ENCODE data around the gene WDR54.
"Not testable (repeated sequence)": the region's sequence is repeated elsewhere in the genome, so short reads cannot be mapped to it uniquely, and the experiment has no call there.

Gene WDR54

GRCh38 chr2:74457129-74457548, 35.6 kb downstream of the WDR54 start:
- DNase-seq (ENCODE audit: low read depth in 2 of 2) = no peak

GRCh38 chr2:74457549-74458131, 36.1 kb downstream of the WDR54 start:
- DNase-seq (ENCODE audit: low read depth in 2 of 2) = no peak

- peak; percentile 100 for DNase-seq (ENCODE audit: low read depth in 2 of 2)
Measured at GRCh38 chr2:74458132-74458937, 36.8 kb downstream of the WDR54 start, which contains the start of gene WBP1. TSS of gene WBP1 (plus strand) at chr2:74458438. CDS start at chr2:74458603, 165 bp downstream.

- DNase-seq (ENCODE audit: low read depth in 2 of 2) = no peak
Measured at GRCh38 chr2:74458938-74459363, 37.4 kb downstream of the WDR54 start.

DNA sequence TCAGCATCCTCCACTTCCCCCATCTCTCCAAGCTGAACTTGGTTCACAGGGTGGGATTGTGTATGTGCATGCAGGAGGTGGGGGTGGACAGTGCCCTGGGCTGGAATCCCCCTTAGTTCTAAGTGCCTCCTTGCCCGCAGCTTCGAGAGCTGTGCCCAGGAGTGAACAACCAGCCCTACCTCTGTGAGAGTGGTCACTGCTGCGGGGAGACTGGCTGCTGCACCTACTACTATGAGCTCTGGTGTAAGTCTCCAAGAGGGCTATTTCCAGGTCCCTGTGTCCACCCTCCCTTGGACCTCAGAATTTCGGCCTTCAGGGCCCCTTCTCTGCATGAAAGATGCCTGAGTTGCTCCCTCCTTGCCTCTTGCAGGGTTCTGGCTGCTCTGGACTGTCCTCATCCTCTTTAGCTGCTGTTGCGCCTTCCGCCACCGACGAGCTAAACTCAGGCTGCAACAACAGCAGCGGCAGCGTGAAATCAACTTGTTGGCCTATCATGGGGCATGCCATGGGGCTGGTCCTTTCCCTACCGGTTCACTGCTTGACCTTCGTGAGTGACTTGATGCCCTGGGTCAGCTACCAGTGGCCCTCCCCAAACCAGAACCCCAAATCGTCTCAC, 38.1 kb downstream of the WDR54 start:
- not testable (repeated sequence) for DNase-seq (ENCODE audit: low read depth in 2 of 2)

DNA sequence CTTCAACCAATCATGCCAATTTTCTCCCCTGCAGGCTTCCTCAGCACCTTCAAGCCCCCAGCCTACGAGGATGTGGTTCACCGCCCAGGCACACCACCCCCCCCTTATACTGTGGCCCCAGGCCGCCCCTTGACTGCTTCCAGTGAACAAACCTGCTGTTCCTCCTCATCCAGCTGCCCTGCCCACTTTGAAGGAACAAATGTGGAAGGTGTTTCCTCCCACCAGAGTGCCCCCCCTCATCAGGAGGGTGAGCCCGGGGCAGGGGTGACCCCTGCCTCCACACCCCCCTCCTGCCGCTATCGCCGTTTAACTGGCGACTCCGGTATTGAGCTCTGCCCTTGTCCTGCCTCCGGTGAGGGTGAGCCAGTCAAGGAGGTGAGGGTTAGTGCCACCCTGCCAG, 38.7 kb downstream of the WDR54 start:
- DNase-seq (ENCODE audit: low read depth in 2 of 2) = not testable (repeated sequence)

- DNase-seq (ENCODE audit: low read depth in 2 of 2) = no peak
Measured at GRCh38 chr2:74461187-74462053, 39.9 kb downstream of the WDR54 start.

DNA sequence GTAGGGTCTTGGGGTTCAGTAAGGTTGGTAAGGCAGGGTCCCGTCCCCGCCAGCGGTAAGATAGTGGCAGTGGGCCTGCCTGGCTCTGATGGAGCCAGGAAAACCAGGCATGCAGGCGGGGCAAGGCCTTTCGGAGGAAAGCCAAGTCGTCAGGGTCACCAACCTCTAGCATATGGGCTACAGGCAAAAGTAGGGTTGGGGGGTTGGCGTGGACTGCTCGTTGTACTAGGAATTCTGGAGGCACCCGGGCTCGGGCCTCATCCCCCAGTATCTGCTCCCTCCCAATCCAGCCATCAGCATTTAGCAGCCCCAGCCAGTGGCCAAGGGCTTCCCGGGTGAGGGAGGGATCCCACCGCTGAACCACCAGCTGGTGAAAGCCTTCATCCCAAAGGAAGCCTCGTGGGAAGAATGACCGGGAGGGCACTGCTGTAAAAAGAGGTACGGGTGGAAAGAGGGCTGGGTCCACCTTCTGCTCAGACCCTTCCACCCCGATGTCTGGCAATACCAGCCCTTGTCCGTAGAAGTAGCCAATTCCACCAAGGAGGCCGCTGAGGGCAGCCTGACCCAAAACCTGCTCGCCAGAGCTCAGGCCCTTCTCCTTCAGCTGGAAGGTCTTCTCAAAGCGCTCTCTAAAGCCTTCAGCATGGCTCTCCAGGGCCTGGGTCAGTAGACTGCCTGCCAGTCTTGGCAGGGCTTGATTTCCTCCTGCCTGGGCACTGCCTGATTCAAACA, 40.7 kb downstream of the WDR54 start:
- DNase-seq (ENCODE audit: low read depth in 2 of 2) = no peak

- no peak for DNase-seq (ENCODE audit: low read depth in 2 of 2)
Measured at GRCh38 chr2:74462786-74463105, 41.2 kb downstream of the WDR54 start.

- DNase-seq (ENCODE audit: low read depth in 2 of 2) = no peak
Measured at GRCh38 chr2:74464406-74464805, 42.9 kb downstream of the WDR54 start.

DNA sequence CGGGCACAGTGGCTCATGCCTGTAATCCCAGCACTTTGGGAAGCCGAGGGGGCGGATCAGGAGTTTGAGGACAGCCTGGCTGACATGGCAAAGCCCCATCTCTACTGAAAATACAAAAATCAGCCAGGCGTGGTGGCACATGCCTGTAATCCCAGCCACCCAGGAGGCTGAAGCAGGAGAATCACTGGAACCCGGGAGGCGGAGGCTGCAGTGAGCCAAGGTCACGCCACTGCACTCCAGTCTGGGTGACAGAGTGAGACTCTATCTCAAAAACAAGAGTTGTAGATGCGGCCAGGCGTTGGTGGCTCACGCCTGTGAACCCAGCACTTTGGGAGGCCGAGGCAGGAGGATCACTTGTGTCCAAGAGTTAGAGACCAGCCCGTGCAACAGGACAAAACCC, 49.2 kb downstream of the WDR54 start:
- not testable (repeated sequence) for DNase-seq (ENCODE audit: low read depth in 2 of 2)

DNA sequence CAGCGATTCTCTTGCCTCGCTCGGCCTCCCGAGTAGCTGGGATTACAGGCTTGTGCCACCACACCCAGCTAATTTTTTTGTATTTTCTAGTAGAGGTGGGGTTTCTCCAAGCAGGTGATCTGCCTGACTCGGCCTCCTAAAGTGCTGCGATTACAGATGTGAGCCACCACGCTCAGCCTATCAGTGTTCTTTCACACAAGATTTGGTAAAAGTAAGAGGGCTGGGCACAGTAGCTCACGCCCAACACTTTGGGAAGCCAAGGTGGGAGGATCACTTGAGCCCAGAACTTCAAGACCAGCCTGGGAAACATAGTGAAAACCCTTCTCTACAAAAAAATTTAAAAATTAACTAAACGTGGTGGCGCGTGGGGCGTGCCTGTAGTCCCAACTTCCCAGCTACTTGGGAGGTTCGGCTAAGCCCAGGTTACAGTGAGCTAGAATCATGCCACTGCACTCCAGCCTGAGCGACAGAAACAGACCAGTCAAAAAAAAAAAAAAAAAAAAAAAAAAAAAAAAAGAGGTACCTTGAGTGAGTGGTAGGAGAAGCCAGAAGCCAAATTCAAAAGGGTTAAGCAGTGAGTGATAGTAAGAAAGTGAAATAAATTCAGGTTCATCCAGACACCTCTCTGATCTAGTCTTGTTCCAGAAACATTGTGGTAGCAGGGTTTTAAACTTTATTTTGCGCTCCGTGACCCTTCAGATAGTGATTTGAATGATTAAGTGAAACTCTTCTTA, 50.0 kb downstream of the WDR54 start:
- DNase-seq (ENCODE audit: low read depth in 2 of 2) = no peak

- peak; percentile 85 to 89 for DNase-seq (ENCODE audit: low read depth in 2 of 2)
Measured at GRCh38 chr2:74472086-74472944, 50.8 kb downstream of the WDR54 start, which contains the start of gene MRPL53. TSS of gene MRPL53 (minus strand) at chr2:74472680. CDS start at chr2:74472660, 20 bp downstream.

DNA sequence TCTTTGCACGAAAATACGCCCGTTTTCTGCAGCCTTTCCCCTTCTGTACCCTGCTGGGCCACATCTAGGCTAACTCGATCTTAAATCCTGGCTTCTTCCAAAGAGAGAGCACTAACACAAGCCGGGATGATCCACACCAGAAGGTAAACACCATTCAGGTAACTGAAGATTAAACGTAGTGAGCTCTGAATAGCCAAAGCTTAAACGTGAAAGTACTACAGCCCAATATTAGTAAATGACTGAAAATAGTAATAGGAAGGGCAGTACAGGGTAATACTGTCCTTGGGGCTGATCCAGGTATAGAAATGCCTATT, 51.4 kb downstream of the WDR54 start:
- DNase-seq (ENCODE audit: low read depth in 2 of 2) = no peak

- DNase-seq (ENCODE audit: low read depth in 2 of 2) = no peak
Measured at GRCh38 chr2:74474481-74474880, 53.0 kb downstream of the WDR54 start.

GRCh38 chr2:74474899-74475298, 53.4 kb downstream of the WDR54 start:
- no peak for DNase-seq (ENCODE audit: low read depth in 2 of 2)
